ENCODE measurements around the gene CAB39L. TPM values are rescaled to one million over a fixed set of nuclear protein-coding genes. Genes with fewer than 3 reads are reported as not detected.

Gene CAB39L
- total and polyA plus RNA-seq, 9 of the 15 experiments (the other 6 are each of a cell fraction or from before 2014, with no cell fraction given), result 1.1 to 4.2 (median 2.6) TPM

- TF ChIP-seq TAF7 (tag; IDR thresholded peaks at IDR 0.05), result no peak
- no peak for TF ChIP-seq POLR2A (conservative IDR thresholded peaks at IDR 0.05)
- no peak for TF ChIP-seq HSF4 (CRISPR knock-in tag; IDR thresholded peaks at IDR 0.05; ENCODE audit: borderline replicate concordance)
- TF ChIP-seq CHD1 (IDR thresholded peaks at IDR 0.05; ENCODE audit: low read length), result no peak
- peak; percentile 38; the same call in 1 of the 2 replicates for TF ChIP-seq BCOR (IDR thresholded peaks at IDR 0.05)
- TF ChIP-seq PYGO2 (tag; IDR thresholded peaks at IDR 0.05), result no peak
- TF ChIP-seq NBN (IDR thresholded peaks at IDR 0.05; ENCODE audit: low read depth), result peak; percentile 56; the same call in 1 of the 2 replicates
- no peak for TF ChIP-seq ZNF165 (CRISPR knock-in tag; IDR thresholded peaks at IDR 0.05; ENCODE audit: borderline replicate concordance)
- TF ChIP-seq NR3C1 (CRISPR knock-in tag; IDR thresholded peaks at IDR 0.05), result no peak
- no peak for TF ChIP-seq TRIM28 (IDR thresholded peaks at IDR 0.05)
- TF ChIP-seq HCFC1 (IDR thresholded peaks at IDR 0.05; ENCODE audit: low read depth, low read length), result peak; percentile 27; the same call in 1 of the 2 replicates
- no peak for TF ChIP-seq BMI1 (IDR thresholded peaks at IDR 0.05; ENCODE audit: low read length)
- TF ChIP-seq ARID2 (IDR thresholded peaks at IDR 0.05), result peak; percentile 73; the same call in 1 of the 2 replicates
- no peak for TF ChIP-seq ZNF140 (CRISPR knock-in tag; IDR thresholded peaks at IDR 0.05)
- no peak for TF ChIP-seq SRSF3 (IDR thresholded peaks at IDR 0.05; ENCODE audit: insufficient read depth, low read length)
- TF ChIP-seq SNRNP70 (optimal IDR thresholded peaks at IDR 0.05; ENCODE audit: low read depth, low read length), result no peak
- no peak for TF ChIP-seq NEUROD1 (IDR thresholded peaks at IDR 0.05; ENCODE audit: borderline replicate concordance, low read depth, low read length, partially characterized antibody)
- peak; percentile 39 for TF ChIP-seq BRD9 (IDR thresholded peaks at IDR 0.05; ENCODE audit: low read depth, partially characterized antibody)
- no peak for TF ChIP-seq TFAP4 (CRISPR knock-in tag; IDR thresholded peaks at IDR 0.05; ENCODE audit: borderline replicate concordance)
- TF ChIP-seq CBX3 (IDR thresholded peaks at IDR 0.05; ENCODE audit: borderline replicate concordance in 1 of 2, low read length in 2 of 2), result no peak
- no peak for TF ChIP-seq ZNF408 (CRISPR knock-in tag; IDR thresholded peaks at IDR 0.05; ENCODE audit: low read depth)
- no peak for TF ChIP-seq SIN3A (IDR thresholded peaks at IDR 0.05; ENCODE audit: borderline replicate concordance in 2 of 2, control insufficient read depth in 1 of 2, low read depth in 2 of 2, low read length in 2 of 2)
- no peak for TF ChIP-seq FIP1L1 (IDR thresholded peaks at IDR 0.05; ENCODE audit: low read depth, low read length, poor library complexity, severe bottlenecking)
- no peak for TF ChIP-seq SUPT5H (IDR thresholded peaks at IDR 0.05)
- TF ChIP-seq ZBED1 (IDR thresholded peaks at IDR 0.05), result no peak
- TF ChIP-seq OTX1 (CRISPR knock-in tag; IDR thresholded peaks at IDR 0.05), result no peak
- no peak for TF ChIP-seq ZKSCAN8 (CRISPR knock-in tag; IDR thresholded peaks at IDR 0.05)
- no peak for TF ChIP-seq LEF1 (IDR thresholded peaks at IDR 0.05)
- no peak for TF ChIP-seq PHF20 (IDR thresholded peaks at IDR 0.05; ENCODE audit: partially characterized antibody)
- TF ChIP-seq ZNF212 (CRISPR knock-in tag; IDR thresholded peaks at IDR 0.05), result no peak
- TF ChIP-seq CXXC5 (CRISPR knock-in tag; IDR thresholded peaks at IDR 0.05), result no peak
- no peak for TF ChIP-seq XRCC5 (IDR thresholded peaks at IDR 0.05; ENCODE audit: low read depth, low read length)
- no peak for TF ChIP-seq BRCA1 (IDR thresholded peaks at IDR 0.05)
- TF ChIP-seq BRCA1 (CRISPR knock-in tag; IDR thresholded peaks at IDR 0.05), result no peak
Observed at GRCh38 chr13:49300739-49301589, 142.9 kb downstream of the CAB39L start (continued).

All from K562 (cell line).